DOHH2 (cell line): ENCODE results near the gene RHOD.

Source experiments
- H3F3A ChIP-seq: fragments of 200-600 bp; sonication (generic), shearing (Covaris generic); 2 replicates; pipeline ENCODE4 v1.6.0; 2016; ENCODE audit warnings: antibody characterized with exemption, mild to moderate bottlenecking; ENCODE audit not compliant: control insufficient read depth, insufficient read depth
- H3K27ac ChIP-seq: fragments of 200-600 bp; sonication (generic); 2 replicates; pipeline ENCODE4 v1.5.1; 2014; ENCODE audit warnings: low read depth, mild to moderate bottlenecking, low read length, moderate library complexity
- H3K27me3 ChIP-seq: fragments of 200-600 bp; sonication (generic); 2 replicates; pipeline ENCODE4 v1.6.1; 2014; ENCODE audit warnings: mild to moderate bottlenecking, low read length, mixed read lengths; ENCODE audit not compliant: control insufficient read depth
- H3K36me3 ChIP-seq: fragments of 200-600 bp; sonication (generic); 2 replicates; pipeline ENCODE4 v1.6.1; 2014; ENCODE audit warnings: mild to moderate bottlenecking, low read length, moderate library complexity, mixed read lengths; ENCODE audit not compliant: control insufficient read depth
- H3K4me1 ChIP-seq: fragments of 200-600 bp; sonication (generic); 2 replicates; pipeline ENCODE4 v1.6.1; 2014; ENCODE audit warnings: mild to moderate bottlenecking, low read length, mixed read lengths; ENCODE audit not compliant: control insufficient read depth
- H3K4me2 ChIP-seq: fragments of 200-600 bp; sonication (generic); 2 replicates; pipeline ENCODE4 v1.6.0; 2014; ENCODE audit warnings: mild to moderate bottlenecking, low read length, moderate library complexity
- H3K4me3 ChIP-seq: fragments of 200-600 bp; sonication (generic); 2 replicates; pipeline ENCODE4 v1.5.1; 2014; ENCODE audit warnings: mild to moderate bottlenecking, low read length, mixed read lengths
- H3K79me2 ChIP-seq: fragments of 200-600 bp; sonication (generic); 2 replicates; pipeline ENCODE4 v1.6.1; 2014; ENCODE audit warnings: mild to moderate bottlenecking, low read length, mixed read lengths; ENCODE audit not compliant: control insufficient read depth
- H3K9me2 ChIP-seq: fragments of 200-600 bp; sonication (generic); replicated peaks from 2 replicates; pipeline ENCODE4 v1.6.1; 2014; ENCODE audit warnings: mild to moderate bottlenecking, low read length, mixed read lengths; ENCODE audit not compliant: control insufficient read depth
- H3K9me3 ChIP-seq: fragments of 200-600 bp; sonication (generic); 2 replicates; pipeline ENCODE4 v1.6.1; 2014; ENCODE audit warnings: antibody characterized with exemption, low read length, mixed read lengths; ENCODE audit not compliant: control insufficient read depth, insufficient read depth
- H4K20me1 ChIP-seq: fragments of 200-600 bp; sonication (generic); 2 replicates; pipeline ENCODE4 v1.6.0; 2014; ENCODE audit warnings: low read depth, mild to moderate bottlenecking, antibody characterized with exemption, low read length, moderate library complexity; ENCODE audit not compliant: control insufficient read depth, insufficient read depth
- CTCF ChIP-seq: fragments of 200-600 bp; sonication (generic); IDR thresholded peaks from one replicate; pipeline ENCODE4 v1.5.1; 2014; ENCODE audit warnings: antibody characterized with exemption, mild to moderate bottlenecking, low read depth, low read length; ENCODE audit not compliant: poor library complexity, severe bottlenecking
- EZH2phosphoT487 ChIP-seq: fragments of 200-600 bp; sonication (generic); IDR thresholded peaks from 2 replicates; pipeline ENCODE4 v1.6.1; 2017; ENCODE audit warnings: borderline replicate concordance, mild to moderate bottlenecking, antibody characterized with exemption, low read length, moderate library complexity, mixed read lengths

The RHOD gene

GRCh38 chr11:67057205-67057672, 592 bp downstream of the RHOD start:
- Histone ChIP-seq H3K4me1 (peaks cover 8% of the 10 kb centered on the region), H3K36me3 (no peaks in the 10 kb centered on the region), H3F3A (no peaks in the 10 kb centered on the region), H3K4me3 (no peak overlapping the region), H3K9me2 (no peaks in the 10 kb centered on the region), H3K9me3 (no peaks in the 10 kb centered on the region), H3K27ac (no peak overlapping the region), H4K20me1 (no peaks in the 10 kb centered on the region), H3K4me2 (no peak overlapping the region), H3K27me3 (peaks cover 43% of the 10 kb centered on the region), H3K79me2 (no peaks in the 10 kb centered on the region)
- TF ChIP-seq CTCF (no peak), EZH2phosphoT487 (no peak)

DNA sequence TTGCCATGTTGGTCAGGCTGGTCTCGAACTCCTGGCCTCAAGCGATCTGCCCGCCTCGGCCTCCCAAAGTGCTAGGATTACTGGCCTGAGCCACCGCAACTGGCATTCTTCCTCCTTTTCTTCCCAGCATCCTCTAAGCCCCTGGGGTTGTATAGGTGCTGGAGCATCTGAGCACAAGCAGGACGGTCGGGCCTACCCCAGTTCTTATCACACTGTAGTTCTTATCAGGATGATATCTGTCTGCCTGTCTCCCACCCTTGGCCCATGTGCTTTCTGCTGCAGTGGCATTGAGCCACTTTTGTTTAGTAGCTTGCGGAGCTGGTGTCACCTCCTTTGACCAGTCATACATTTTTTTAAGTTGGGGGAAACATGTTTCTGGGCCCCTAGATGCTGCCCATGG, 1.9 kb downstream of the RHOD start:
- Histone ChIP-seq H3K79me2 (no peaks in the 10 kb centered on the region), H3K9me2 (no peaks in the 10 kb centered on the region), H4K20me1 (no peaks in the 10 kb centered on the region), H3K36me3 (no peaks in the 10 kb centered on the region), H3F3A (no peaks in the 10 kb centered on the region), H3K9me3 (no peaks in the 10 kb centered on the region), H3K4me2 (no peak overlapping the region), H3K4me3 (no peak overlapping the region), H3K4me1 (peaks cover 8% of the 10 kb centered on the region), H3K27me3 (peaks cover 34% of the 10 kb centered on the region), H3K27ac (no peak overlapping the region)
- TF ChIP-seq CTCF = no peak

GRCh38 chr11:67059671-67060070, 3.0 kb downstream of the RHOD start:
- Histone ChIP-seq H3K79me2 (no peaks in the 10 kb centered on the region), H3K4me2 (no peak overlapping the region), H3K4me1 (peaks cover 8% of the 10 kb centered on the region), H3K36me3 (no peaks in the 10 kb centered on the region), H3K27ac (no peak overlapping the region), H3K9me3 (no peaks in the 10 kb centered on the region), H3K9me2 (no peaks in the 10 kb centered on the region), H3K4me3 (no peak overlapping the region), H3K27me3 (peaks cover 33% of the 10 kb centered on the region), H3F3A (no peaks in the 10 kb centered on the region), H4K20me1 (no peaks in the 10 kb centered on the region)
- TF ChIP-seq CTCF (no peak), EZH2phosphoT487 (no peak)

DNA sequence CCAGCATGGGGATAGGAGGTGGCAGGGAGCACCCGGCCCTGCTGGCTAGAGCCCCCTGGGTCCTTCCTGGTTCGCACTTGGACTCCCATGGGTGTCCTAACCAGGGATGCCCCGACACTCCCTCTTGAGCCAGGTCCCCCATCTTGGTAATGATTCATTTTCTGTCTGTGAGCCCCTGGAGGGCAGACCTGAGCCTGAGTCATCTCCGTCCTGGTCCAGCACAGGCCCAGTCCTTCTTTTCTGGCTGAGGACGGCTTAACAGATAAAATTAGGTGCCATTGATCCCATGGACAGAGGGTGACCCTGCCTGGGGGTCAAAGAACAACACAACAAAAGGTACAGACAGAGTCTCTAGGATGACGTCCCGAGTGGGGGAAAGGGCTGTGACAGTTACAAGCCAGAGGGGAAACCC, 3.5 kb downstream of the RHOD start:
- Histone ChIP-seq H3K4me2 (no peak overlapping the region), H3F3A (no peaks in the 10 kb centered on the region), H3K27me3 (peaks cover 28% of the 10 kb centered on the region), H3K27ac (no peak overlapping the region), H3K4me3 (no peak overlapping the region), H3K79me2 (no peaks in the 10 kb centered on the region), H3K4me1 (peaks cover 8% of the 10 kb centered on the region), H4K20me1 (no peaks in the 10 kb centered on the region), H3K9me2 (no peaks in the 10 kb centered on the region), H3K36me3 (no peaks in the 10 kb centered on the region), H3K9me3 (no peaks in the 10 kb centered on the region)
- TF ChIP-seq CTCF (no peak), EZH2phosphoT487 (no peak)
